ENCODE results near the gene LGALS8.
A peak's percentile ranks its signal among the peaks of the same experiment; 100 is the strongest.

The LGALS8 gene

GRCh38 chr1:236508593-236509027 lies 15.2 kb upstream of the LGALS8 start:
- no peak for DNase-seq (ENCODE audit: extremely low read depth in 1 of 2, low read depth in 1 of 2)

- no peak for DNase-seq (ENCODE audit: extremely low read depth in 1 of 2, low read depth in 1 of 2)
Observed at GRCh38 chr1:236509203-236509602, 14.6 kb upstream of the LGALS8 start.

- DNase-seq (ENCODE audit: extremely low read depth in 1 of 2, low read depth in 1 of 2): no peak
Observed at GRCh38 chr1:236509647-236510401, 14.0 kb upstream of the LGALS8 start.

GRCh38 chr1:236511735-236512418 lies 11.9 kb upstream of the LGALS8 start:
- no peak for DNase-seq (ENCODE audit: extremely low read depth in 1 of 2, low read depth in 1 of 2)

GRCh38 chr1:236514703-236515442 lies 8.9 kb upstream of the LGALS8 start:
- no peak for DNase-seq (ENCODE audit: extremely low read depth in 1 of 2, low read depth in 1 of 2)

GRCh38 chr1:236515443-236515958 lies 8.3 kb upstream of the LGALS8 start:
- DNase-seq (ENCODE audit: extremely low read depth in 1 of 2, low read depth in 1 of 2): no peak

- no peak for DNase-seq (ENCODE audit: extremely low read depth in 1 of 2, low read depth in 1 of 2)
Observed at GRCh38 chr1:236516929-236517704, 6.7 kb upstream of the LGALS8 start.

- DNase-seq (ENCODE audit: extremely low read depth in 1 of 2, low read depth in 1 of 2): no peak
Observed at GRCh38 chr1:236518322-236518721, 5.5 kb upstream of the LGALS8 start.

GRCh38 chr1:236520445-236521005 lies 3.3 kb upstream of the LGALS8 start:
- no peak for DNase-seq (ENCODE audit: extremely low read depth in 1 of 2, low read depth in 1 of 2)

GRCh38 chr1:236522937-236523703 lies 662 bp upstream of the LGALS8 start:
- DNase-seq (ENCODE audit: extremely low read depth in 1 of 2, low read depth in 1 of 2): no peak

- DNase-seq (ENCODE audit: extremely low read depth in 1 of 2, low read depth in 1 of 2): peak in 1 of 2 donors; percentile 20
Observed at GRCh38 chr1:236524142-236524894, 536 bp downstream of the LGALS8 start.

GRCh38 chr1:236524895-236525184 lies 1.1 kb downstream of the LGALS8 start:
- DNase-seq (ENCODE audit: extremely low read depth in 1 of 2, low read depth in 1 of 2): no peak

GRCh38 chr1:236526079-236526478 lies 2.3 kb downstream of the LGALS8 start:
- no peak for DNase-seq (ENCODE audit: extremely low read depth in 1 of 2, low read depth in 1 of 2)

GRCh38 chr1:236530286-236530685 lies 6.5 kb downstream of the LGALS8 start:
- no peak for DNase-seq (ENCODE audit: extremely low read depth in 1 of 2, low read depth in 1 of 2)

- DNase-seq (ENCODE audit: extremely low read depth in 1 of 2, low read depth in 1 of 2): no peak
Observed at GRCh38 chr1:236530959-236531358, 7.2 kb downstream of the LGALS8 start.

- DNase-seq (ENCODE audit: extremely low read depth in 1 of 2, low read depth in 1 of 2): no peak
Observed at GRCh38 chr1:236532850-236533249, 9.1 kb downstream of the LGALS8 start.

GRCh38 chr1:236534151-236534651 lies 10.4 kb downstream of the LGALS8 start:
- no peak for DNase-seq (ENCODE audit: extremely low read depth in 1 of 2, low read depth in 1 of 2)

GRCh38 chr1:236535190-236535589 lies 11.4 kb downstream of the LGALS8 start:
- DNase-seq (ENCODE audit: extremely low read depth in 1 of 2, low read depth in 1 of 2): no peak

- DNase-seq (ENCODE audit: extremely low read depth in 1 of 2, low read depth in 1 of 2): no peak
Observed at GRCh38 chr1:236535662-236536161, 11.9 kb downstream of the LGALS8 start.
